ENCODE measurements around the gene CCDC17. TPM values are rescaled to one million over a fixed set of nuclear protein-coding genes. Genes with fewer than 3 reads are reported as not detected.
A peak's percentile ranks its signal among the peaks of the same experiment; 100 is the strongest.

The CCDC17 gene
- total RNA-seq, 4 donors from 2014 or later, result 3.5 to 5.3 (median 3.8) TPM

- TF ChIP-seq POLR2A (IDR thresholded peaks at IDR 0.05) (no peak), CTCF (IDR thresholded peaks at IDR 0.05) (no peak)
- Histone ChIP-seq H3K36me3 (peaks cover 71 to 75% of the 10 kb centered on the region in 2 donors), H3K4me3 (replicated peaks in 1 of 3) (no peak overlapping the region), H3K27ac (no peak overlapping the region), H3K9me3 (no peaks in the 10 kb centered on the region), H3K4me1 (peaks cover 0 to 2% of the 10 kb centered on the region in 2 donors), H3K27me3 (no peaks in the 10 kb centered on the region)
- intact Hi-C loops (cut with DNase I), result no loop called here
- DNase-seq, result no peak
Observed at GRCh38 chr1:45629035-45629434, 5.2 kb upstream of the CCDC17 start.

- no peaks in the 10 kb centered on the region for H3K9me3 ChIP-seq
- no peaks in the 10 kb centered on the region for H3K27me3 ChIP-seq
- H3K4me3 ChIP-seq (replicated peaks in 1 of 3), result no peak overlapping the region
- peaks cover 0 to 21% of the 10 kb centered on the region in 2 donors for H3K4me1 ChIP-seq
- peaks cover 19 to 25% of the 10 kb centered on the region in 2 donors for H3K36me3 ChIP-seq
- intact Hi-C loops (cut with DNase I), result no loop called here
- WGBS, 2 donors, result 73 to 87% methylated on average over 46 to 69 of the region's 78 CpGs
- DNase-seq, result no peak
- peak overlapping the region in 2 of 3 donors; percentile 10 to 67 for H3K27ac ChIP-seq
- no peak for TF ChIP-seq POLR2A (IDR thresholded peaks at IDR 0.05)
- TF ChIP-seq CTCF (IDR thresholded peaks at IDR 0.05), result no peak
Observed at GRCh38 chr1:45622524-45623394, 1.1 kb downstream of the CCDC17 start.

- no peak overlapping the region for H3K4me3 ChIP-seq (replicated peaks in 1 of 3)
- no peaks in the 10 kb centered on the region for H3K9me3 ChIP-seq
- H3K27me3 ChIP-seq, result no peaks in the 10 kb centered on the region
- 60 to 62% methylated on average over 10 to 16 of the region's 18 CpGs for WGBS, 2 donors
- intact Hi-C loops (cut with DNase I), result no loop called here
- TF ChIP-seq POLR2A (IDR thresholded peaks at IDR 0.05) (no peak), CTCF (IDR thresholded peaks at IDR 0.05) (no peak)
- peaks cover 0 to 21% of the 10 kb centered on the region in 2 donors for H3K4me1 ChIP-seq
- peaks cover 19 to 25% of the 10 kb centered on the region in 2 donors for H3K36me3 ChIP-seq
- H3K27ac ChIP-seq, result peak overlapping the region in 2 of 3 donors; percentile 56 to 67
- DNase-seq, result no peak
Observed at GRCh38 chr1:45621895-45622523, 1.8 kb downstream of the CCDC17 start.

GRCh38 chr1:45621501-45621836 is 2.4 kb downstream of the CCDC17 start:
- DNase-seq, result no peak
- Histone ChIP-seq H3K4me1 (peaks cover 0 to 21% of the 10 kb centered on the region in 2 donors), H3K27ac (peak overlapping the region in 2 of 3 donors; percentile 56 to 67), H3K4me3 (replicated peaks in 1 of 3) (no peak overlapping the region), H3K27me3 (no peaks in the 10 kb centered on the region), H3K36me3 (peaks cover 19 to 28% of the 10 kb centered on the region in 2 donors), H3K9me3 (no peaks in the 10 kb centered on the region)
- TF ChIP-seq POLR2A (IDR thresholded peaks at IDR 0.05), result no peak
- TF ChIP-seq CTCF (IDR thresholded peaks at IDR 0.05), result no peak
- 72% methylated on average over 3 of the region's 3 CpGs; no CpG with 5 or more reads in 1 of the 2 donors for WGBS, 2 donors
- intact Hi-C loops (cut with DNase I), result no loop called here

All from thyroid gland (tissue), 4 donors.